H1 (cell line): ENCODE data around the gene ISLR2. TPM values are rescaled to one million over a fixed set of nuclear protein-coding genes. Genes with fewer than 3 reads are reported as not detected.

Experiments used
- BRCA1 ChIP-seq: IDR thresholded peaks from 2 replicates; pipeline ENCODE4 v1.6.1; 2012; ENCODE audit warnings: low read depth, low read length, improper control_type of control experiment
- GTF2F1 ChIP-seq: IDR thresholded peaks from 2 replicates; pipeline ENCODE4 v1.6.1; 2012; ENCODE audit warnings: low read depth, low read length, improper control_type of control experiment, borderline replicate concordance
- RBBP5 ChIP-seq: IDR thresholded peaks from 2 replicates; pipeline ENCODE4 v1.7.1; 2012; ENCODE audit warnings: low read depth, mild to moderate bottlenecking, inconsistent platforms, low read length, moderate library complexity, borderline replicate concordance
- SIX5 ChIP-seq: IDR thresholded peaks from 2 replicates; pipeline ENCODE4 v1.6.1; 2011; ENCODE audit warnings: mild to moderate bottlenecking, low read depth, low read length
- TCF12 ChIP-seq: IDR thresholded peaks from 2 replicates; pipeline ENCODE4 v1.6.1; 2011; ENCODE audit warnings: low read depth, mild to moderate bottlenecking, low read length
- polyA plus RNA-seq, 7 experiments: library from polyadenylated mRNA; depleted of rRNA in 3 of 7; stranded (reverse) in 5 of 7; unstranded in 2 of 7; fragments of >200 nt in 5 of 7; fragments of 200-250 nt in 2 of 7; gene quantifications; 1 replicate in 5 of 7; 2 replicates in 1 of 7; 4 replicates in 1 of 7; pipeline versions ENCODE4 v1.2.1 to v1.2.3, GENCODE V29; 2011 to 2013; ENCODE audit warnings: missing spikeins in 2 of 7, mixed read lengths in 2 of 7
- total RNA-seq: library from RNA; stranded (reverse); fragmentation: NEBNext Ultra II Directional; extraction: Animal tissue kit (Norgen Biotek cat#: 25700); gene quantifications from 2 replicates; pipeline ENCODE4 v1.2.1, GENCODE V29; 2021

Gene ISLR2
- total and polyA plus RNA-seq, 2 of the 8 experiments (the other 6 are each of a cell fraction or from before 2014, with no cell fraction given) = 0.47 to 0.58 TPM

DNA sequence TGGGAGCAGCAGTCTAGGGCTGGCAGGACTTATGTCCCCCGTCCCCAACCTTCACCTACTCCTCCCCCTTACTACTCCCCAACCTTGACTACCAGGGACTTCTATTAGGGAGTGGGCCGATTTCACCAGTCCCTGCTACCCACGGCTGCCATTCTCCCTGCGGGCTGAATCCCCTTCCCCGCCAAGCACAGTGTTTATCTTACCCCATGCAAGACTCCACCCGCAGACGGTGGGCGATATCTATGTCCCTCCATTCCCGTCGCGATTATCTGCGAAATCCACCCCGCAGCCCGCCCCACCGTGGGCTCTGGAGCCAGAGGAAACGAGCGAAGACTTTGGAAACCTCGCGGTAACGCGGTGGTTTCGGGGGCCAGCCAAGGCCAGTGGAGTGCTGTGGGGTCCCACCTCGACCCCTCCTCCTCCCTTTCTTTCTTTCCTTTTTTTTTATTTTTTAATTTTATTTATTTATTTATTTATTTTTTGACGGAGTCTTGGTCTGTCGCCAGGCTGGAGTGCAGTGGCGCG is 4.7 kb downstream of the ISLR2 start (continued):
- TF ChIP-seq BRCA1 = no peak
- no peak for TF ChIP-seq SIX5
- TF ChIP-seq RBBP5 = no peak
- no peak for TF ChIP-seq GTF2F1
- no peak for TF ChIP-seq TCF12
